Esophagus muscularis mucosa (tissue), 4 donors: ENCODE results near the gene CNTNAP2. TPM values are rescaled to one million over a fixed set of nuclear protein-coding genes. Genes with fewer than 3 reads are reported as not detected.

Experiments used
- DNase-seq: peaks from one replicate; pipeline ENCODE4 v3.0.0-alpha.2; 2017; ENCODE audit errors: extremely low spot score
- H3K27ac ChIP-seq, 4 donors: fragments of 200-600 bp; sonication (generic); replicated peaks in 1 of 4; 1 replicate in 3 of 4; 2 replicates in 1 of 4; pipeline ENCODE4 v1.5.1; 2016 to 2019; ENCODE audit warnings: mild to moderate bottlenecking in 1 of 4
- H3K27me3 ChIP-seq, 4 donors: fragments of 200-600 bp; sonication (generic); one replicate each; pipeline versions ENCODE4 v1.5.1 to v1.6.0; 2016 to 2019
- H3K36me3 ChIP-seq, 4 donors: fragments of 200-600 bp; sonication (generic); one replicate each; pipeline ENCODE4 v1.5.1; 2016 to 2019
- H3K4me1 ChIP-seq, 4 donors: fragments of 200-600 bp; sonication (generic); one replicate each; pipeline ENCODE4 v1.5.1; 2016 to 2019
- H3K4me3 ChIP-seq, 4 donors: fragments of 200-600 bp; sonication (generic); 1 replicate in 2 of 4; 2 replicates in 2 of 4; pipeline ENCODE4 v1.5.1; 2016 to 2019; ENCODE audit warnings: mild to moderate bottlenecking in 4 of 4, moderate library complexity in 1 of 4
- H3K9me3 ChIP-seq, 4 donors: fragments of 200-600 bp; sonication (generic); 1 replicate in 3 of 4; 2 replicates in 1 of 4; pipeline ENCODE4 v1.5.1; 2016 to 2019
- CTCF ChIP-seq, 3 experiments: fragments of 200-600 bp in 2 of 3; fragments of 450-650 bp in 1 of 3; sonication (generic) in 2 of 3; IDR thresholded peaks; one replicate each; pipeline ENCODE4 v1.5.1; 2017 to 2019; ENCODE audit warnings: antibody characterized with exemption in 3 of 3, mild to moderate bottlenecking in 2 of 3, moderate library complexity in 1 of 3
- EP300 ChIP-seq: sonication (generic); formaldehyde crosslinking; IDR thresholded peaks from one replicate; pipeline ENCODE4 v1.6.1; 2017; ENCODE audit warnings: antibody characterized with exemption
- POLR2A ChIP-seq: fragments of 450-650 bp; IDR thresholded peaks from one replicate; pipeline ENCODE4 v1.6.1; 2017; ENCODE audit warnings: antibody characterized with exemption, moderate library complexity, mild to moderate bottlenecking, low read depth
- POLR2AphosphoS5 ChIP-seq, 2 donors: sonication (generic); formaldehyde crosslinking; IDR thresholded peaks; one replicate each; pipeline ENCODE4 v1.6.1; 2017; ENCODE audit warnings: antibody characterized with exemption in 2 of 2
- WGBS: methylation state at CpG from one replicate; pipeline ENCODE4 v1.1.5; 2018; 5-methylcytosine and 5-hydroxymethylcytosine counted together
- intact Hi-C: fragments of 100-400 bp; cut with DNase I; formaldehyde crosslinking; loops from one replicate; pipeline ENCODE4 v1.15.1; 2023
- total RNA-seq, 4 donors: library from RNA; depleted of rRNA; stranded (reverse); fragments of >200 nt; gene quantifications; one replicate each; pipeline versions ENCODE4 v1.1.0 to v1.2.1, GENCODE V29; 2016

CNTNAP2 gene
- total RNA-seq, 4 donors from 2014 or later, result 1.2 to 2.9 (median 1.9) TPM

DNA sequence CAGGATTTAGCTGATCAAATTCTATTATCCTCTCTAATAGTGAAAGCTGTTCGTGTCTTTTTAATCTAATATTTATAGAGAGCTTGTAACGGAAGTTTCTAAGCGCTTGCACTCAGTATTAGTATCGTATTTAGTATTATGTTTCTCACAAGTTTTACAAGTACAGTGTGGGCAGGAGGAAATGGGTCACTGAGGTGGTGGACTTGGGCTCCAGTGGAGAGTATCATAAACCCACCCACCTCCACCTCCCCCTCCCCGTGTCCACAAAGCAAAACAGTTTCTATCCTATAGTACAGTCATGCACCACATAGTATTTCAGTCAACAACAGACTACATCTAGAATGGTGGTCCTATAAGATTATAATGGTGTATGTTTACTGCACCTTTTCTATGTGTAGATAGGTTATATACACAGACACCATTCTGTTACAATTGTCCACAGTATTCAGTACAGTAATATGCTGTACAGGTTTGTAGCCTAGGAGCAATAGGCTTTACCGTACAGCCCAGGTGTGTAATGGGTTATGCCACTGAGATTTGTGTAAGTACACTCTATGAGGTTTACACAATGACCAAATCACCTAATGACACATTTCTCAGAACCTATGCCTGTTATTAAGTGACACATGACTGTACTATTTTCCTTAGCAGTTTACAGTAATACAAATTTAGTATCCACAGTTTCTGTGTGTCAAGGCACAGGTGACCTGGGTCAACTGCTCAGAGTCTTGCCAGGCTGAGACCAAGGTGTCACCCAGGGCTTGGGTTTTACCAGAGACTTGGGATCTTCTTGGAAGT, 1452.7 kb downstream of the CNTNAP2 start:
- Histone ChIP-seq H3K36me3 (no peaks in the 10 kb centered on the region), H3K4me1 (no peaks in the 10 kb centered on the region), H3K4me3 (no peak overlapping the region), H3K27me3 (peaks cover 0 to 3% (median 0%) of the 10 kb centered on the region in 4 donors), H3K27ac (no peak overlapping the region), H3K9me3 (no peaks in the 10 kb centered on the region)
- TF ChIP-seq POLR2A (no peak), POLR2AphosphoS5 (IDR thresholded peaks at IDR 0.05) (no peak), CTCF (IDR thresholded peaks at IDR 0.05) (no peak), EP300 (no peak)
- intact Hi-C loops, result no loop called here
- no peak for DNase-seq
- 61% methylated on average over 6 of the region's 6 CpGs for WGBS

GRCh38 chr7:147570390-147570789, 1453.8 kb downstream of the CNTNAP2 start:
- H3K27ac ChIP-seq, result no peak overlapping the region
- WGBS, result 86% methylated on average over 1 of the region's 1 CpG
- no peak overlapping the region for H3K4me3 ChIP-seq
- H3K4me1 ChIP-seq, result no peaks in the 10 kb centered on the region
- H3K36me3 ChIP-seq, result no peaks in the 10 kb centered on the region
- intact Hi-C loops, result no loop called here
- H3K27me3 ChIP-seq, result peaks cover 0 to 3% (median 0%) of the 10 kb centered on the region in 4 donors
- no peaks in the 10 kb centered on the region for H3K9me3 ChIP-seq
- DNase-seq, result no peak
- TF ChIP-seq POLR2AphosphoS5 (IDR thresholded peaks at IDR 0.05) (no peak), POLR2A (no peak), CTCF (IDR thresholded peaks at IDR 0.05) (no peak), EP300 (no peak)

- Histone ChIP-seq H3K9me3 (no peaks in the 10 kb centered on the region), H3K27me3 (peaks cover 0 to 3% (median 0%) of the 10 kb centered on the region in 4 donors), H3K36me3 (no peaks in the 10 kb centered on the region), H3K4me1 (no peaks in the 10 kb centered on the region), H3K4me3 (no peak overlapping the region), H3K27ac (no peak overlapping the region)
- TF ChIP-seq POLR2AphosphoS5 (IDR thresholded peaks at IDR 0.05) (no peak), POLR2A (no peak), CTCF (IDR thresholded peaks at IDR 0.05) (no peak), EP300 (no peak)
- 87% methylated on average over 8 of the region's 8 CpGs for WGBS
- no peak for DNase-seq
- intact Hi-C loops, result no loop called here
Observed at GRCh38 chr7:147571436-147572185, 1455.0 kb downstream of the CNTNAP2 start.

GRCh38 chr7:147578196-147578595, 1461.6 kb downstream of the CNTNAP2 start:
- Histone ChIP-seq H3K9me3 (no peaks in the 10 kb centered on the region), H3K27me3 (peaks cover 0 to 3% (median 0%) of the 10 kb centered on the region in 4 donors), H3K27ac (no peak overlapping the region), H3K4me3 (no peak overlapping the region), H3K4me1 (no peaks in the 10 kb centered on the region), H3K36me3 (no peaks in the 10 kb centered on the region)
- TF ChIP-seq CTCF (IDR thresholded peaks at IDR 0.05) (no peak), POLR2AphosphoS5 (IDR thresholded peaks at IDR 0.05) (no peak), POLR2A (no peak), EP300 (no peak)
- DNase-seq, result no peak
- intact Hi-C loops, result no loop called here
- WGBS, result 94% methylated on average over 3 of the region's 3 CpGs
